ENCODE data around the gene TRIM29. TPM values are rescaled to one million over a fixed set of nuclear protein-coding genes. Genes with fewer than 3 reads are reported as not detected.
"Not testable (repeated sequence)": the region's sequence is repeated elsewhere in the genome, so short reads cannot be mapped to it uniquely, and the experiment has no call there.

TRIM29 gene
- total RNA-seq, 1 experiment from 2014 or later: 293 TPM

DNA sequence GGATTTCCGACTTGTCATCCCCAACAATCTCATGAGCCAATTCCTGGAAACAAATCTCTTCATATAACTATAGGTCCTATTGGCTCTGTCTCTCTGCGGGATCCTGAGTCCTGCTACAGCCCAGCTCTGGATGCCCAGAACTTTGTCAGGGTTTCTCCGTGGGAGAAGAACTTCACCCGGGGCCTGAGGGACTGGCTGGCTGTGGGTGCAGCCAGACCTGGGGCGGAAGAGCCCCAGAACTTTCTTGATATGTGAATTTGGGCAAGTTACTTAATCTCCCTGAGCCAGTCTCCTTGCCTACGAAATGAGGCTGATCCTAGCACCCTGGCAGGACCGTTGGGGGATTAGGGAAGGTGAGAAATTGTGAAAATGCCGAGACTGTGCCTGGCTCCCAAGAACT is 6.6 kb upstream of the TRIM29 start:
- H3K9me3 ChIP-seq (ENCODE audit: insufficient read depth, low read depth): no peaks in the 10 kb centered on the region
- intact Hi-C loops (cut with micrococcal nuclease; ENCODE audit: unreplicated experiment): no loop called here
- ChIA-PET CTCF (no interaction called here), POLR2A (ENCODE audit: unreplicated experiment) (no interaction called here)
- no peak for TF ChIP-seq EZH2 (IDR thresholded peaks at IDR 0.05; ENCODE audit: low read depth)
- TF ChIP-seq, protein P1, sequence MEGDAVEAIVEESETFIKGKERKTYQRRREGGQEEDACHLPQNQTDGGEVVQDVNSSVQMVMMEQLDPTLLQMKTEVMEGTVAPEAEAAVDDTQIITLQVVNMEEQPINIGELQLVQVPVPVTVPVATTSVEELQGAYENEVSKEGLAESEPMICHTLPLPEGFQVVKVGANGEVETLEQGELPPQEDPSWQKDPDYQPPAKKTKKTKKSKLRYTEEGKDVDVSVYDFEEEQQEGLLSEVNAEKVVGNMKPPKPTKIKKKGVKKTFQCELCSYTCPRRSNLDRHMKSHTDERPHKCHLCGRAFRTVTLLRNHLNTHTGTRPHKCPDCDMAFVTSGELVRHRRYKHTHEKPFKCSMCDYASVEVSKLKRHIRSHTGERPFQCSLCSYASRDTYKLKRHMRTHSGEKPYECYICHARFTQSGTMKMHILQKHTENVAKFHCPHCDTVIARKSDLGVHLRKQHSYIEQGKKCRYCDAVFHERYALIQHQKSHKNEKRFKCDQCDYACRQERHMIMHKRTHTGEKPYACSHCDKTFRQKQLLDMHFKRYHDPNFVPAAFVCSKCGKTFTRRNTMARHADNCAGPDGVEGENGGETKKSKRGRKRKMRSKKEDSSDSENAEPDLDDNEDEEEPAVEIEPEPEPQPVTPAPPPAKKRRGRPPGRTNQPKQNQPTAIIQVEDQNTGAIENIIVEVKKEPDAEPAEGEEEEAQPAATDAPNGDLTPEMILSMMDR (conservative IDR thresholded peaks at IDR 0.05): no peak
- H3K36me3 ChIP-seq (ENCODE audit: low read depth): no peaks in the 10 kb centered on the region
- no peaks in the 10 kb centered on the region for H3F3A ChIP-seq (ENCODE audit: insufficient read depth, low read depth)
- peak in 1 of 2 experiments; percentile 26 for DNase-seq
- no peak overlapping the region for H3K4me3 ChIP-seq
- H4K20me1 ChIP-seq (ENCODE audit: insufficient read depth): no peaks in the 10 kb centered on the region
- H3K4me1 ChIP-seq (replicated peaks; ENCODE audit: insufficient read depth): peaks cover 16% of the 10 kb centered on the region
- H2AFZ ChIP-seq: no peak overlapping the region
- BruUV-seq (replicated peaks): no TSS peak
- H3K27me3 ChIP-seq (ENCODE audit: insufficient read depth, low read depth): no peaks in the 10 kb centered on the region
- H3K9me2 ChIP-seq (ENCODE audit: insufficient read depth): no peaks in the 10 kb centered on the region
- no peaks in the 10 kb centered on the region for H3K79me2 ChIP-seq (ENCODE audit: low read depth)
- no peak overlapping the region for H3K4me2 ChIP-seq
- no peak overlapping the region for H3K27ac ChIP-seq

DNA sequence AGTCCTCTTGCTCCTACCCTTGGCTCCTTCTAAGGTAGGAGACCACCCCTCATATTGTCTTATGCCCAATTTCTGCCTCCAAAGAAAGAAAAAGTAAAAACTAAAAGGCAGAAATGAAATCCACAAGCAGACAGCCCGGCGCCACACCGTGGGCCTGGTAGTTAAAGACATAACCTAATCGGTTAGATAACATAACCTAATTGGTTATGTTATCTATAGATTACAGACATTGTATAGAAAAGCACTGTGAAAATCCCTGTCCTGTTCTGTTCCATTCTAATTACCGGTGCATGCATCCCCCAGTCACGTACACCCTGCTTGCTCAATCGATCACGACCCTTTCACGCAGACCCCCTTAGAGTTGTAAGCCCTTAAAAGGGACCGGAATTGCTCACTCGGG is 5.6 kb upstream of the TRIM29 start:
- POLR2A ChIA-PET (ENCODE audit: unreplicated experiment); H3K79me2 ChIP-seq (ENCODE audit: low read depth); H3K27ac ChIP-seq; BruUV-seq (replicated peaks); H3K4me3 ChIP-seq; intact Hi-C loops (cut with micrococcal nuclease; ENCODE audit: unreplicated experiment); DNase-seq; H3K36me3 ChIP-seq (ENCODE audit: low read depth); H3K9me3 ChIP-seq (ENCODE audit: insufficient read depth, low read depth); H3K4me2 ChIP-seq; CTCF ChIA-PET; H3F3A ChIP-seq (ENCODE audit: insufficient read depth, low read depth); H3K9me2 ChIP-seq (ENCODE audit: insufficient read depth); H2AFZ ChIP-seq; H4K20me1 ChIP-seq (ENCODE audit: insufficient read depth); H3K27me3 ChIP-seq (ENCODE audit: insufficient read depth, low read depth): not testable (repeated sequence)
- H3K4me1 ChIP-seq (replicated peaks; ENCODE audit: insufficient read depth): peaks cover 26% of the 10 kb centered on the region

DNA sequence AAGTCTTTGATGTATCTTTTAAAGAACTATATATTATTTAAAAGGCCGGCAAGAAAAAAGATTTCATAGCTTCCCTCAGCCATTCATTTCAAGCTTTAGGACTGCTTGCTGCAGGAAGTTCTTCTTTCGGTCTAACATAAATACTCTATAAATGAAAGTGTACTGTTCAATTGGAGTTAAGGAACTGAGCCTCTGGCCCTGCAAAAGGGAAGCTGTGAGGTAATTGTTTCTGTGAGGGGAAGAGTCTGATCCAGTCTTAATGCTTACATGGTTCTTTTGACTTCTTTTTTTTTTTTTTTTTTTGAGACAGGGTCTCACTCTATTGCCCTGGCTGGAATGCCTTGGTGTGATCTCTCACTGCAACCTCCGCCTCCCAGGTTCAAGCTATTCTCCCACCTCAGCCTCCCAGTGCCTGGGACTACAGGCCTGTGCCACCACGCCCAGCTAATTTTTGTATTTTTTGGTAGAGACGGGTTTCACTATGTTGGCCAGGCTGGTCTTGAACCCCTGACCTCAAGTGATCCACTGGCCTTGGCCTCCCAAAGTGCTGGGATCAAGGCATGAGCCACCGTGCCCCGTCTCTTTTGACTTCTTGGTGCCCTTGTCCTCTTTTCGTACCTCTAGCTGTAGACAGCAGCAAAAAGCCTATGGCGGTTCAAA is 4.7 kb upstream of the TRIM29 start:
- peaks cover 23% of the 10 kb centered on the region for H3K4me1 ChIP-seq (replicated peaks; ENCODE audit: insufficient read depth)
- no peak overlapping the region for H3K4me3 ChIP-seq
- intact Hi-C loops (cut with micrococcal nuclease; ENCODE audit: unreplicated experiment): no loop called here
- no peaks in the 10 kb centered on the region for H3K9me2 ChIP-seq (ENCODE audit: insufficient read depth)
- TF ChIP-seq, protein P1 (conservative IDR thresholded peaks at IDR 0.05): no peak
- TF ChIP-seq EZH2 (IDR thresholded peaks at IDR 0.05; ENCODE audit: low read depth): no peak
- H3K4me2 ChIP-seq: no peak overlapping the region
- no peaks in the 10 kb centered on the region for H3K79me2 ChIP-seq (ENCODE audit: low read depth)
- no peak overlapping the region for H3K27ac ChIP-seq
- H3K36me3 ChIP-seq (ENCODE audit: low read depth): no peaks in the 10 kb centered on the region
- ChIA-PET POLR2A (ENCODE audit: unreplicated experiment) (no interaction called here), CTCF (interaction anchor here (0.6 to 0.7 kb wide), 4 partner anchors 28 to 1045 kb away, joined by 3 to 7 read pairs (median 4); no protein-coding TSS in a partner anchor)
- BruUV-seq (replicated peaks): no TSS peak
- DNase-seq: no peak
- no peaks in the 10 kb centered on the region for H4K20me1 ChIP-seq (ENCODE audit: insufficient read depth)
- peaks cover 10% of the 10 kb centered on the region; the same call in 1 of the 2 replicates for H3F3A ChIP-seq (ENCODE audit: insufficient read depth, low read depth)
- H2AFZ ChIP-seq: no peak overlapping the region
- H3K9me3 ChIP-seq (ENCODE audit: insufficient read depth, low read depth): no peaks in the 10 kb centered on the region
- no peaks in the 10 kb centered on the region for H3K27me3 ChIP-seq (ENCODE audit: insufficient read depth, low read depth)
